Liver (tissue), 9 donors: Measurements from ENCODE around the gene CRACDL. TPM values are rescaled to one million over a fixed set of nuclear protein-coding genes. Genes with fewer than 3 reads are reported as not detected.
A peak's percentile ranks its signal among the peaks of the same experiment; 100 is the strongest.

Source experiments
- DNase-seq: peaks from one replicate; pipeline ENCODE4 v3.0.0-alpha.2; 2017; ENCODE audit warnings: low spot score
- H3K27ac ChIP-seq, 2 donors: one replicate each; pipeline ENCODE4 v1.7.0; 2013; ENCODE audit warnings: inconsistent platforms in 2 of 2, low read length in 2 of 2, control low read depth in 1 of 2, low read depth in 1 of 2, mild to moderate bottlenecking in 1 of 2
- H3K27me3 ChIP-seq, 4 donors: one replicate each; pipeline versions ENCODE4 v1.6.1 to v1.7.0; 2013; ENCODE audit warnings: low read length in 3 of 4, inconsistent platforms in 1 of 4, mild to moderate bottlenecking in 1 of 4, moderate library complexity in 1 of 4; ENCODE audit not compliant: control insufficient read depth in 4 of 4, insufficient read depth in 4 of 4
- H3K36me3 ChIP-seq, 4 donors: one replicate each; pipeline versions ENCODE4 v1.6.1 to v1.7.0; 2013; ENCODE audit warnings: low read length in 3 of 4, mild to moderate bottlenecking in 3 of 4, low read depth in 1 of 4, moderate library complexity in 1 of 4; ENCODE audit not compliant: control insufficient read depth in 4 of 4, insufficient read depth in 3 of 4
- H3K4me1 ChIP-seq, 4 donors: one replicate each; pipeline versions ENCODE4 v1.6.1 to v1.7.0; 2013; ENCODE audit warnings: low read length in 3 of 4, mild to moderate bottlenecking in 3 of 4, moderate library complexity in 1 of 4; ENCODE audit not compliant: control insufficient read depth in 4 of 4, insufficient read depth in 4 of 4
- H3K4me3 ChIP-seq, 3 donors: one replicate each; pipeline versions ENCODE4 v1.6.1 to v1.7.0; 2013; ENCODE audit warnings: low read length in 3 of 3, control low read depth in 1 of 3, low read depth in 1 of 3, mild to moderate bottlenecking in 1 of 3
- H3K9ac ChIP-seq, 2 donors: one replicate each; pipeline ENCODE4 v1.7.0; 2013; ENCODE audit warnings: low read length in 2 of 2, mild to moderate bottlenecking in 2 of 2, moderate library complexity in 2 of 2, control low read depth in 1 of 2, low read depth in 1 of 2
- H3K9me3 ChIP-seq, 4 donors: one replicate each; pipeline versions ENCODE4 v1.6.1 to v1.7.0; 2013; ENCODE audit warnings: low read length in 3 of 4; ENCODE audit not compliant: control insufficient read depth in 4 of 4
- ATF3 ChIP-seq: IDR thresholded peaks from 2 replicates; pipeline ENCODE4 v1.6.1; 2016; ENCODE audit warnings: antibody characterized with exemption
- EGR1 ChIP-seq, 2 donors: IDR thresholded peaks; 2 replicates each; pipeline ENCODE4 v1.6.1; 2016 to 2018; ENCODE audit warnings: antibody characterized with exemption in 2 of 2, low read depth in 2 of 2
- FOXA1 ChIP-seq: IDR thresholded peaks from 2 replicates; pipeline ENCODE4 v1.6.1; 2016; ENCODE audit warnings: antibody characterized with exemption
- FOXA2 ChIP-seq: IDR thresholded peaks from 2 replicates; pipeline ENCODE4 v1.6.1; 2016; ENCODE audit warnings: antibody characterized with exemption
- GABPA ChIP-seq, 2 donors: IDR thresholded peaks in 1 of 2; conservative IDR thresholded peaks in 1 of 2; 2 replicates each; pipeline ENCODE4 v1.6.1; 2016; ENCODE audit warnings: antibody characterized with exemption in 2 of 2, mild to moderate bottlenecking in 1 of 2, moderate library complexity in 1 of 2
- HNF4A ChIP-seq, 2 donors: conservative IDR thresholded peaks; 2 replicates each; pipeline ENCODE4 v1.6.1; 2016; ENCODE audit warnings: antibody characterized with exemption in 2 of 2, mild to moderate bottlenecking in 2 of 2
- HNF4G ChIP-seq: IDR thresholded peaks from 2 replicates; pipeline ENCODE4 v1.6.1; 2016; ENCODE audit warnings: antibody characterized with exemption
- JUND ChIP-seq, 2 donors: IDR thresholded peaks; 2 replicates each; pipeline ENCODE4 v1.6.1; 2016; ENCODE audit warnings: antibody characterized with exemption in 2 of 2
- NR2F2 ChIP-seq: IDR thresholded peaks from 2 replicates; pipeline ENCODE4 v1.6.1; 2016; ENCODE audit warnings: antibody characterized with exemption
- RAD21 ChIP-seq, 2 donors: IDR thresholded peaks; 2 replicates each; pipeline ENCODE4 v1.6.1; 2016; ENCODE audit warnings: antibody characterized with exemption in 2 of 2, mild to moderate bottlenecking in 2 of 2
- RXRA ChIP-seq, 2 donors: IDR thresholded peaks; 2 replicates each; pipeline ENCODE4 v1.6.1; 2017 to 2018; ENCODE audit warnings: antibody characterized with exemption in 2 of 2, mild to moderate bottlenecking in 1 of 2
- SP1 ChIP-seq: IDR thresholded peaks from 2 replicates; pipeline ENCODE4 v1.6.1; 2018; ENCODE audit warnings: antibody characterized with exemption, mild to moderate bottlenecking
- WGBS: extraction: QIAGEN DNeasy Blood & Tissue Kit; methylation state at CpG from one replicate; pipeline ENCODE4 v1.1.7; 2013; 5-methylcytosine and 5-hydroxymethylcytosine counted together
- polyA plus RNA-seq, 2 donors: library from polyadenylated mRNA; stranded (reverse) in 1 of 2; unstranded in 1 of 2; fragments of 200-250 nt in 1 of 2; fragments of >200 nt in 1 of 2; fragmentation: Nextera tagmentation in 1 of 2; extraction: Ambion mirVana in 1 of 2; gene quantifications; one replicate each; pipeline versions ENCODE4 v1.2.1 to v1.2.3, GENCODE V29; 2013 to 2015
- total RNA-seq, 2 donors: library from RNA; depleted of rRNA; stranded (reverse); fragments of >200 nt; gene quantifications; one replicate each; pipeline ENCODE4 v1.2.3, GENCODE V29; 2014
- TF ChIP-seq, protein P1 (sequence below): fragments of 150-350 bp; IDR thresholded peaks from 2 replicates; pipeline ENCODE4 v1.5.1; 2017; ENCODE audit warnings: improper control_type of control experiment, low read depth, low read length; ENCODE audit not compliant: missing input control
- TF ChIP-seq, protein P2 (sequence below): IDR thresholded peaks from 2 replicates; pipeline ENCODE4 v1.6.1; 2016; ENCODE audit warnings: antibody characterized with exemption
- TF ChIP-seq, protein P3 (sequence below): IDR thresholded peaks from 2 replicates; pipeline ENCODE4 v1.6.1; 2016; ENCODE audit warnings: antibody characterized with exemption
- donor health status: healthy.
- donor health status: healthy.
- donor health status: healthy.
- donor health status: healthy.
- donor health status: healthy.

The CRACDL gene
- total and polyA plus RNA-seq, 4 donors: 0.13 to 0.46 (median 0.29) TPM

DNA sequence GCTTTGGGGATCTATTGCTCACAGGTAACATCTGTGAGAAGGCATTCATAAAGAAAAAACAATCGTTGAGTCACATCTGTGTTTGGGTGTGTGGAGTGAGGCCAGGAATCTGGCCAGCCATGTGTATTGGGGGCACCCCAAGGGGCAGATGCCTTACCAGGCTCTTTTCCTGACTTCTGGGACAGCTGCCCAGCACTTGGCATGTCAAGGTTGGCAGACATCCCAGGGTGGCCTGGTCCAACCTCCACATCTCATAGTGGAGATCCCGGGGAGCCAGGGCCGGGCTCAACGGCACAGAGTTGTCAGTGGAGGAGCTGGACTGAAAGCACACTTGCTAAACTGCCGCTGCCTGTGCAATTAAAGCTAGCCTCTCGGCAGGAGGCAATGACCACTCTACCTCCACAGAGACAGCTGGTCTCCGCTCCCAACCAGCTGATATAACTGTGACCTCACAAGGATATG is 129.8 kb downstream of the CRACDL start:
- no peaks in the 10 kb centered on the region for H3K27me3 ChIP-seq
- 36% methylated on average over 7 of the region's 7 CpGs for WGBS
- H3K27ac ChIP-seq: no peak overlapping the region
- peaks cover 4 to 34% (median 21%) of the 10 kb centered on the region in 4 donors for H3K4me1 ChIP-seq
- H3K9ac ChIP-seq: no peak overlapping the region
- TF ChIP-seq FOXA2 (no peak), FOXA1 (no peak), SP1 (peak; percentile 23), HNF4A (conservative IDR thresholded peaks at IDR 0.05) (peak in 1 of 2 donors; percentile 15), RAD21 (IDR thresholded peaks at IDR 0.05) (no peak), RXRA (IDR thresholded peaks at IDR 0.05) (peak in 1 of 2 donors; percentile 9)
- DNase-seq: no peak
- H3K4me3 ChIP-seq: no peak overlapping the region
- H3K36me3 ChIP-seq: no peaks in the 10 kb centered on the region
- no peaks in the 10 kb centered on the region for H3K9me3 ChIP-seq

- no peaks in the 10 kb centered on the region for H3K36me3 ChIP-seq
- H3K4me3 ChIP-seq: no peak overlapping the region
- H3K4me1 ChIP-seq: peaks cover 5 to 40% (median 24%) of the 10 kb centered on the region in 4 donors
- H3K9me3 ChIP-seq: no peaks in the 10 kb centered on the region
- no peak for DNase-seq
- WGBS: 67% methylated on average over 12 of the region's 12 CpGs
- no peak overlapping the region for H3K27ac ChIP-seq
- no peaks in the 10 kb centered on the region for H3K27me3 ChIP-seq
- H3K9ac ChIP-seq: no peak overlapping the region
- peak in 1 of 2 donors; percentile 50 for TF ChIP-seq RXRA (IDR thresholded peaks at IDR 0.05)
- no peak for TF ChIP-seq JUND (IDR thresholded peaks at IDR 0.05)
- no peak for TF ChIP-seq FOXA1
- TF ChIP-seq, protein P1, sequence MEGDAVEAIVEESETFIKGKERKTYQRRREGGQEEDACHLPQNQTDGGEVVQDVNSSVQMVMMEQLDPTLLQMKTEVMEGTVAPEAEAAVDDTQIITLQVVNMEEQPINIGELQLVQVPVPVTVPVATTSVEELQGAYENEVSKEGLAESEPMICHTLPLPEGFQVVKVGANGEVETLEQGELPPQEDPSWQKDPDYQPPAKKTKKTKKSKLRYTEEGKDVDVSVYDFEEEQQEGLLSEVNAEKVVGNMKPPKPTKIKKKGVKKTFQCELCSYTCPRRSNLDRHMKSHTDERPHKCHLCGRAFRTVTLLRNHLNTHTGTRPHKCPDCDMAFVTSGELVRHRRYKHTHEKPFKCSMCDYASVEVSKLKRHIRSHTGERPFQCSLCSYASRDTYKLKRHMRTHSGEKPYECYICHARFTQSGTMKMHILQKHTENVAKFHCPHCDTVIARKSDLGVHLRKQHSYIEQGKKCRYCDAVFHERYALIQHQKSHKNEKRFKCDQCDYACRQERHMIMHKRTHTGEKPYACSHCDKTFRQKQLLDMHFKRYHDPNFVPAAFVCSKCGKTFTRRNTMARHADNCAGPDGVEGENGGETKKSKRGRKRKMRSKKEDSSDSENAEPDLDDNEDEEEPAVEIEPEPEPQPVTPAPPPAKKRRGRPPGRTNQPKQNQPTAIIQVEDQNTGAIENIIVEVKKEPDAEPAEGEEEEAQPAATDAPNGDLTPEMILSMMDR: no peak
- TF ChIP-seq GABPA (IDR thresholded peaks at IDR 0.05 in 1 of 2, conservative IDR thresholded peaks at IDR 0.05 in 1 of 2): peak in 1 of 2 donors; percentile 10
- no peak for TF ChIP-seq EGR1 (IDR thresholded peaks at IDR 0.05; ENCODE audit: low read depth in 2 of 2)
- TF ChIP-seq HNF4A (conservative IDR thresholded peaks at IDR 0.05): peak in 1 of 2 donors; percentile 29
- TF ChIP-seq, protein P2, sequence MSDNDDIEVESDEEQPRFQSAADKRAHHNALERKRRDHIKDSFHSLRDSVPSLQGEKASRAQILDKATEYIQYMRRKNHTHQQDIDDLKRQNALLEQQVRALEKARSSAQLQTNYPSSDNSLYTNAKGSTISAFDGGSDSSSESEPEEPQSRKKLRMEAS: peak; percentile 33
- TF ChIP-seq RAD21 (IDR thresholded peaks at IDR 0.05): peak in 1 of 2 donors; percentile 34
These were observed 130.4 kb downstream of the CRACDL start for GRCh38 chr2:98805412-98806171.

- no peaks in the 10 kb centered on the region for H3K27me3 ChIP-seq
- no peak overlapping the region for H3K9ac ChIP-seq
- no peaks in the 10 kb centered on the region for H3K36me3 ChIP-seq
- 91% methylated on average over 3 of the region's 3 CpGs for WGBS
- no peak overlapping the region for H3K27ac ChIP-seq
- TF ChIP-seq FOXA1: no peak
- TF ChIP-seq NR2F2: no peak
- TF ChIP-seq, protein P1: no peak
- TF ChIP-seq GABPA (IDR thresholded peaks at IDR 0.05 in 1 of 2, conservative IDR thresholded peaks at IDR 0.05 in 1 of 2): no peak
- no peak for TF ChIP-seq RXRA (IDR thresholded peaks at IDR 0.05)
- no peak for TF ChIP-seq HNF4A (conservative IDR thresholded peaks at IDR 0.05)
- TF ChIP-seq SP1: no peak
- no peak for TF ChIP-seq EGR1 (IDR thresholded peaks at IDR 0.05; ENCODE audit: low read depth in 2 of 2)
- TF ChIP-seq ATF3: no peak
- TF ChIP-seq, protein P2: no peak
- no peak for TF ChIP-seq RAD21 (IDR thresholded peaks at IDR 0.05)
- TF ChIP-seq HNF4G: no peak
- no peak for TF ChIP-seq JUND (IDR thresholded peaks at IDR 0.05)
- TF ChIP-seq, protein P3, sequence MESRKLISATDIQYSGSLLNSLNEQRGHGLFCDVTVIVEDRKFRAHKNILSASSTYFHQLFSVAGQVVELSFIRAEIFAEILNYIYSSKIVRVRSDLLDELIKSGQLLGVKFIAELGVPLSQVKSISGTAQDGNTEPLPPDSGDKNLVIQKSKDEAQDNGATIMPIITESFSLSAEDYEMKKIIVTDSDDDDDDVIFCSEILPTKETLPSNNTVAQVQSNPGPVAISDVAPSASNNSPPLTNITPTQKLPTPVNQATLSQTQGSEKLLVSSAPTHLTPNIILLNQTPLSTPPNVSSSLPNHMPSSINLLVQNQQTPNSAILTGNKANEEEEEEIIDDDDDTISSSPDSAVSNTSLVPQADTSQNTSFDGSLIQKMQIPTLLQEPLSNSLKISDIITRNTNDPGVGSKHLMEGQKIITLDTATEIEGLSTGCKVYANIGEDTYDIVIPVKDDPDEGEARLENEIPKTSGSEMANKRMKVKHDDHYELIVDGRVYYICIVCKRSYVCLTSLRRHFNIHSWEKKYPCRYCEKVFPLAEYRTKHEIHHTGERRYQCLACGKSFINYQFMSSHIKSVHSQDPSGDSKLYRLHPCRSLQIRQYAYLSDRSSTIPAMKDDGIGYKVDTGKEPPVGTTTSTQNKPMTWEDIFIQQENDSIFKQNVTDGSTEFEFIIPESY: no peak
- no peak for TF ChIP-seq FOXA2
- DNase-seq: no peak
- H3K9me3 ChIP-seq: no peaks in the 10 kb centered on the region
- peaks cover 8 to 47% (median 24%) of the 10 kb centered on the region in 4 donors for H3K4me1 ChIP-seq
- H3K4me3 ChIP-seq: no peak overlapping the region
These were observed 131.3 kb downstream of the CRACDL start for GRCh38 chr2:98804736-98805135.
